Fibroblast of lung (primary cell): ENCODE measurements around the gene ZNRF4.

Experiments
- CTCF ChIP-seq, 2 donors: IDR thresholded peaks in 1 of 2; conservative IDR thresholded peaks in 1 of 2; 1 replicate in 1 of 2; 2 replicates in 1 of 2; pipeline ENCODE4 v1.5.1; 2011 to 2012; ENCODE audit warnings: low read length in 2 of 2, control low read depth in 1 of 2, inconsistent platforms in 1 of 2, low read depth in 1 of 2, mild to moderate bottlenecking in 1 of 2
- EZH2 ChIP-seq: IDR thresholded peaks from 2 replicates; pipeline ENCODE4 v1.5.1; 2012; ENCODE audit warnings: low read length, control low read depth, mild to moderate bottlenecking; ENCODE audit errors: missing control alignments

GRCh38 chr19:5443723-5444122 is 11.5 kb upstream of the ZNRF4 start:
- no peak for TF ChIP-seq EZH2
- no peak for TF ChIP-seq CTCF (conservative IDR thresholded peaks at IDR 0.05 in 1 of 2, IDR thresholded peaks at IDR 0.05 in 1 of 2; ENCODE audit: low read depth in 1 of 2, low read length in 2 of 2)
